Colonic mucosa (tissue), 4 donors: ENCODE data around the gene MARK3. TPM values are rescaled to one million over a fixed set of nuclear protein-coding genes. Genes with fewer than 3 reads are reported as not detected.
"Not testable (repeated sequence)": the region's sequence is repeated elsewhere in the genome, so short reads cannot be mapped to it uniquely, and the experiment has no call there.

Source experiments
- DNase-seq: peaks from one replicate; pipeline ENCODE4 v3.0.0-alpha.2; 2020
- H3K27ac ChIP-seq: fragments of 200-600 bp; one replicate; pipeline ENCODE4 v1.8.0; 2021
- H3K27me3 ChIP-seq: fragments of 200-600 bp; one replicate; pipeline ENCODE4 v1.8.0; 2021
- H3K36me3 ChIP-seq: fragments of 200-600 bp; one replicate; pipeline ENCODE4 v1.8.0; 2021
- H3K4me1 ChIP-seq: fragments of 200-600 bp; one replicate; pipeline ENCODE4 v1.8.0; 2021; ENCODE audit warnings: mild to moderate bottlenecking
- H3K4me3 ChIP-seq: fragments of 200-600 bp; one replicate; pipeline ENCODE4 v1.8.0; 2021
- H3K9ac ChIP-seq, 2 donors: one replicate each; pipeline ENCODE4 v1.7.0; 2013; ENCODE audit warnings: control low read depth in 2 of 2, low read depth in 2 of 2, low read length in 2 of 2
- H3K9me3 ChIP-seq: fragments of 200-600 bp; one replicate; pipeline ENCODE4 v1.8.0; 2021
- CTCF ChIP-seq: fragments of 200-600 bp; IDR thresholded peaks from one replicate; pipeline ENCODE4 v1.8.0; 2022; ENCODE audit warnings: antibody characterized with exemption, mild to moderate bottlenecking
- intact Hi-C: fragments of 100-400 bp; cut with DNase I; formaldehyde crosslinking; loops from one replicate; pipeline ENCODE4 v1.14.1; 2022
- total RNA-seq, 2 donors: library from RNA; stranded (reverse); fragmentation: NEBNext Ultra II Directional in 1 of 2; extraction: Animal tissue kit (Norgen Biotek cat#: 25700) in 1 of 2; gene quantifications; one replicate each; pipeline ENCODE4 v1.2.1, GENCODE V29; 2021
- donor health status: healthy.
- donor health status: DM: no; HTN: no; CAD: no.
- donor health status: DM: no; HTN: no; CAD: no.

The MARK3 gene
- total RNA-seq, 2 donors from 2014 or later: 52.5 to 63.6 TPM

- H3K9me3 ChIP-seq: no peaks in the 10 kb centered on the region
- H3K4me1 ChIP-seq: no peaks in the 10 kb centered on the region
- no peak for TF ChIP-seq CTCF
- no peak for DNase-seq
- H3K27me3 ChIP-seq: no peaks in the 10 kb centered on the region
- no peak overlapping the region for H3K27ac ChIP-seq
- intact Hi-C loops: no loop called here
- H3K36me3 ChIP-seq: no peaks in the 10 kb centered on the region
- H3K9ac ChIP-seq: no peak overlapping the region
- H3K4me3 ChIP-seq: no peak overlapping the region
Measured at GRCh38 chr14:103356024-103356682, 29.1 kb upstream of the MARK3 start.

- H3K36me3 ChIP-seq, intact Hi-C loops, H3K27ac ChIP-seq, H3K9ac ChIP-seq, H3K4me3 ChIP-seq, DNase-seq, H3K9me3 ChIP-seq, H3K27me3 ChIP-seq, H3K4me1 ChIP-seq: not testable (repeated sequence)
Measured at GRCh38 chr14:103357552-103357951, 27.7 kb upstream of the MARK3 start.

GRCh38 chr14:103360548-103360947, 24.7 kb upstream of the MARK3 start:
- Histone ChIP-seq H3K9me3 (no peaks in the 10 kb centered on the region), H3K36me3 (no peaks in the 10 kb centered on the region), H3K9ac (no peak overlapping the region), H3K27me3 (no peaks in the 10 kb centered on the region), H3K4me3 (no peak overlapping the region), H3K27ac (no peak overlapping the region), H3K4me1 (no peaks in the 10 kb centered on the region)
- DNase-seq: no peak
- no peak for TF ChIP-seq CTCF
- intact Hi-C loops: no loop called here

- DNase-seq: no peak
- no peaks in the 10 kb centered on the region for H3K27me3 ChIP-seq
- no peak overlapping the region for H3K4me3 ChIP-seq
- intact Hi-C loops: no loop called here
- TF ChIP-seq CTCF: no peak
- no peaks in the 10 kb centered on the region for H3K36me3 ChIP-seq
- H3K27ac ChIP-seq: no peak overlapping the region
- H3K9ac ChIP-seq: no peak overlapping the region
- H3K4me1 ChIP-seq: no peaks in the 10 kb centered on the region
- H3K9me3 ChIP-seq: no peaks in the 10 kb centered on the region
Measured at GRCh38 chr14:103361867-103362266, 23.3 kb upstream of the MARK3 start.

- H3K9ac ChIP-seq: no peak overlapping the region
- no peak for DNase-seq
Measured at GRCh38 chr14:103362780-103363179, 22.4 kb upstream of the MARK3 start.

More at GRCh38 chr14:103362780-103363179, 22.4 kb upstream of the MARK3 start:
- H3K9me3 ChIP-seq: no peaks in the 10 kb centered on the region
- intact Hi-C loops: no loop called here
- H3K4me1 ChIP-seq: no peaks in the 10 kb centered on the region
- H3K27ac ChIP-seq: no peak overlapping the region
- H3K4me3 ChIP-seq: no peak overlapping the region
- TF ChIP-seq CTCF: no peak
- no peaks in the 10 kb centered on the region for H3K36me3 ChIP-seq
- H3K27me3 ChIP-seq: no peaks in the 10 kb centered on the region
